Measurements from ENCODE around the gene CALML4. TPM values are rescaled to one million over a fixed set of nuclear protein-coding genes. Genes with fewer than 3 reads are reported as not detected.

CALML4 gene
- total and polyA plus RNA-seq, 2 donors, result 6.1 to 13.6 TPM

DNA sequence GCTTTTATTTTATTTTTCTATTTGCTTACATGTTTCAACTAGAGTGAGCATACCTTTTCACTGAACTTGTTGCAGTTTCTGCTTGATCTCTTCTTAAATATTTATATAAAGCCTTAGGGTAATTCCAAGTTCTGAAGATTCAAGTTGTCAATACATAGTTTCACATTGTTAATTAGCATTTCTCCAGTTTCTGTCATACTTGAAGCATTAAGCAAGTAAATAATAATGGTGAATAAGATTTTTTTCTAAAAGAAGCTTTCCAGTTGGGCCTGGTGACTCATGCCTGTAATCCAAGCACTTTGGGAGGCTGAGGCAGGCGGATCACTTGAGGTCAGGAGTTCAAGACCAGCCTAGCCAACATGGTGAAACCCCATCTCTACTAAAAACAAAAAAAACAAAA is 53.9 kb downstream of the CALML4 start:
- no peak overlapping the region for H3K27ac ChIP-seq (ENCODE audit: low read depth)
- no peak overlapping the region for H3K4me3 ChIP-seq (ENCODE audit: low read depth, low read length)
- no peak for DNase-seq (ENCODE audit: extremely low spot score)
- 83% methylated on average over 1 of the region's 1 CpG for WGBS
- H3K36me3 ChIP-seq (ENCODE audit: insufficient read depth), result peaks cover 2% of the 10 kb centered on the region
- H3K4me1 ChIP-seq (ENCODE audit: insufficient read depth), result no peaks in the 10 kb centered on the region

DNA sequence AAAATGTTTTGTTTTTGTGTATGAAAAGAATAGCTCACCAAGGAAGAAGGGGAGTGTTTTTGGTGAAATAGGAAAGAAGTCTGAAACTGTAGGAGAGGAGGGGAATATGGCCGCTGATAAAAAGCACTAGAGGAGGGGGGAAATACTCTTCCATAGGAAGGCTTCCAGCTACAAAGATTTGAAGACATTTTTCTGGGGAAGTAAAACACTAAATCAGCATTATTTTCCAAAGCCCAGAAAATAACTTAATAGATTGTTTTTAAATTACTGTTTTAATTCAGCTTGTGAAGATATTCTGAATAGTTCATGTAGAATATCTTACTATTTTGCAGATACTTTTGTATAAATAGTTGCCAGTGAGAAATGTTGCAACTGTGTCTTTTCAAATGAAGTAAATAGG is 54.9 kb downstream of the CALML4 start:
- WGBS, result 57% methylated on average over 1 of the region's 1 CpG
- H3K4me3 ChIP-seq (ENCODE audit: low read depth, low read length), result no peak overlapping the region
- H3K36me3 ChIP-seq (ENCODE audit: insufficient read depth), result peaks cover 2% of the 10 kb centered on the region
- H3K27ac ChIP-seq (ENCODE audit: low read depth), result peak overlapping the region; percentile 38
- no peaks in the 10 kb centered on the region for H3K4me1 ChIP-seq (ENCODE audit: insufficient read depth)
- DNase-seq (ENCODE audit: extremely low spot score), result no peak

DNA sequence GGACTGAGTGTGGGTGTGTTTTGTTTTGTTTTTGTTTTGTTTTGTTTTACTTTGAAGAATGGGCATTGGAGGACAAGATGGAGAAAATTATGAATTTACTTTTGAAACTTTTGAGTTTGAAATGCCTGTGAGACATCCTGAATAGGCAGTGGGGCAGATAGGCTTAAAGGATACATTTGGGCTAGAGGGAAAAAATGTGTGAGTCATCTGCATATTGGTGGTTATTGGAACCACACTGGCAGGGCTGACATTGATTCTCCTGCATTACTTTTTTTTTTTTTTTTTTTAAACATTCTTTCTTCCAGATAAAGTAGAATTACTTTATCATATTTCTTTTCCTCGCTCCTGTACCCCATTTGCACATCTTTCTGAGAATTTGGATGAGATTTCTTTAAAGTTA is 56.1 kb downstream of the CALML4 start:
- DNase-seq (ENCODE audit: extremely low spot score), result no peak
- Histone ChIP-seq H3K27ac (ENCODE audit: low read depth) (no peak overlapping the region), H3K4me3 (ENCODE audit: low read depth, low read length) (no peak overlapping the region), H3K36me3 (ENCODE audit: insufficient read depth) (peaks cover 2% of the 10 kb centered on the region), H3K4me1 (ENCODE audit: insufficient read depth) (no peaks in the 10 kb centered on the region)
- WGBS, result 96% methylated on average over 1 of the region's 1 CpG

DNA sequence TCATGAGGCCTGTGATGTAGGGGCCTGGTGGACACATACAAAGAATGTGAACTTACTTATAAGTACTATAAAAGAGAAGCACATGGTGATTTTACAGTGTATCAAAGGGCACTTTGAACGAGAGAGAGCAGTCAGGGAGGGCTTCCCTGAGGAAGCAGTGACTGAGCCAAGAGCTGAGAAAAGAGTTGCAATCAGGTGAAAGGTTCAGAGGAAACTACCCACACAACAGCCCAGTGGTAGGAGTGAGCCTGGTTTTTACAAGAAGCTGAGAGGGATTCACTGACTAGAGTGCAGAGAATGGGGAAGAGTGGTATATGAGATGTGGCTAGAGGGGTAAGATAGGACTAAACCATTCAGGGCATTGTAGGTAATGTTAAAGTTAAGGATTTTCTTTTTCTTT is 57.1 kb downstream of the CALML4 start:
- WGBS, result 96% methylated on average over 1 of the region's 1 CpG
- Histone ChIP-seq H3K4me1 (ENCODE audit: insufficient read depth) (no peaks in the 10 kb centered on the region), H3K36me3 (ENCODE audit: insufficient read depth) (peaks cover 2% of the 10 kb centered on the region), H3K27ac (ENCODE audit: low read depth) (no peak overlapping the region), H3K4me3 (ENCODE audit: low read depth, low read length) (no peak overlapping the region)
- no peak for DNase-seq (ENCODE audit: extremely low spot score)

DNA sequence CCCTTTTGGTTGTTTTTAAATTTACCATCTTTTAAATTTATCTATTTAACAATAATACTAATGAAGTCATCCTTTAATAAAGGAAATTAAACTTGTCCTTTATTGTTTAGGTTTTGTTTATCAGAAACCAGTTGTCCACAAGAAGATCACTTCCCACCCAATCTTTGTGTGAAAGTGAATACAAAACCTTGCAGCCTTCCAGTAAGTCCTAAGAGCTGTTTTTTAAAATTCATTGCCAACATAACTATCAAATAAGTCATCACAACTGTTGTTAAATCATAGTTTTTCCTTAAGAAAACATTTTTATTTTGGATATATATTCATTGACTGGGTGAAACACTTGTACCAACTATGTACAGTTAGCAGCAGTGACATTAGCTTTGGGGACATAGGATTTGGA is 59.4 kb downstream of the CALML4 start:
- no peak overlapping the region for H3K4me3 ChIP-seq (ENCODE audit: low read depth, low read length)
- no peaks in the 10 kb centered on the region for H3K4me1 ChIP-seq (ENCODE audit: insufficient read depth)
- H3K27ac ChIP-seq (ENCODE audit: low read depth), result no peak overlapping the region
- no peaks in the 10 kb centered on the region for H3K36me3 ChIP-seq (ENCODE audit: insufficient read depth)
- no peak for DNase-seq (ENCODE audit: extremely low spot score)

DNA sequence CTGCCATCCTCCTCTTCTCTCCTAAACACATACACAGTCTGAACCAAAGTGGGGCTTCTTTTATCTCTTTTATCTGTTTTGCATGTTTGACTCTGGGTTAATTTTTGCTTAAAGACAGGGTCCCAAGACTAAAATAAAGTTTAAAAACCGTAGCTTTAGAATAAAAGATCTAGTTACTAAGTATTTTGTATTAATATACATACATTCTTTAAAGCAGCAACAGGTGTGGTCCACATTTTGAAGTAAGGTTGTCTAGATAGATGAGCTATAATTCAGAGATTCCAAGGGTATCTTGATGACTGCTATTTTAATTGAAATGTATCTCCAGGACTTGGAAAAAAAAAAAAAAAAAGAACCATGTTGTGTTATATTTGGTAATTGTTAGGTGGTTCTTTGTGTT is 61.3 kb downstream of the CALML4 start:
- no peak overlapping the region for H3K4me3 ChIP-seq (ENCODE audit: low read depth, low read length)
- no peaks in the 10 kb centered on the region for H3K4me1 ChIP-seq (ENCODE audit: insufficient read depth)
- WGBS, result 86% methylated on average over 1 of the region's 1 CpG
- no peak overlapping the region for H3K27ac ChIP-seq (ENCODE audit: low read depth)
- no peaks in the 10 kb centered on the region for H3K36me3 ChIP-seq (ENCODE audit: insufficient read depth)
- no peak for DNase-seq (ENCODE audit: extremely low spot score)

DNA sequence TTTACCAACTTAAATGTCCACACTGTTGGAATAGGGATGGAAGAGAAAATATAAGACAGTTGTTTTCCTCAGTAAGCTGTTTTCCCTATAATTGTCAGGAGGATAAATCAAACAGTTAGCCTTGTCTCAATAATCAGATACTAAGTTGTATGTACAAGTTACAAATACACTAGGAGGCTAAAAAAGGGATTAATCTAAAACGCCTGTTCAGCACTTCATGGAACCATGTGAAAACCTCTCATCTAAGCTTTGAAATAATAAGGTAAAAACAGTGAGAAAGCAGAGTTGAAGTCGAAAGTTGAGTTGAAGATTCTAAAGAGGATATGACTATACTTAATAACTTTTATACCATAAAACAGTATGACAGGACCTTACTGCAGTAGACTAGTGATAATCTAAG is 62.0 kb downstream of the CALML4 start:
- no peaks in the 10 kb centered on the region for H3K36me3 ChIP-seq (ENCODE audit: insufficient read depth)
- no peak for DNase-seq (ENCODE audit: extremely low spot score)
- H3K4me1 ChIP-seq (ENCODE audit: insufficient read depth), result no peaks in the 10 kb centered on the region
- no peak overlapping the region for H3K4me3 ChIP-seq (ENCODE audit: low read depth, low read length)
- H3K27ac ChIP-seq (ENCODE audit: low read depth), result no peak overlapping the region
- WGBS, result 95% methylated on average over 2 of the region's 2 CpGs

Other genes starting within 250 kb of the CALML4 start
- 79.8 TPM for gene PIAS1, start 151.0 kb downstream of the CALML4 start, total RNA-seq
- gene PIAS1, start 151.0 kb downstream of the CALML4 start, polyA plus RNA-seq, result 32.1 TPM
- gene CLN6, start 24.4 kb upstream of the CALML4 start, total RNA-seq, result 17.3 TPM
- 22.0 TPM for gene CLN6, start 24.4 kb upstream of the CALML4 start, polyA plus RNA-seq
- gene FEM1B, start 72.4 kb upstream of the CALML4 start, total RNA-seq, result 103 TPM
- gene FEM1B, start 72.4 kb upstream of the CALML4 start, polyA plus RNA-seq, result 32.4 TPM
- 16.6 TPM for gene ITGA11, start 226.8 kb upstream of the CALML4 start, total RNA-seq
- 2.9 TPM for gene ITGA11, start 226.8 kb upstream of the CALML4 start, polyA plus RNA-seq

Measured in urinary bladder (tissue), 4 donors.